ENCODE data around the gene UBE2D3.
A peak's percentile ranks its signal among the peaks of the same experiment; 100 is the strongest.

UBE2D3 gene

DNA sequence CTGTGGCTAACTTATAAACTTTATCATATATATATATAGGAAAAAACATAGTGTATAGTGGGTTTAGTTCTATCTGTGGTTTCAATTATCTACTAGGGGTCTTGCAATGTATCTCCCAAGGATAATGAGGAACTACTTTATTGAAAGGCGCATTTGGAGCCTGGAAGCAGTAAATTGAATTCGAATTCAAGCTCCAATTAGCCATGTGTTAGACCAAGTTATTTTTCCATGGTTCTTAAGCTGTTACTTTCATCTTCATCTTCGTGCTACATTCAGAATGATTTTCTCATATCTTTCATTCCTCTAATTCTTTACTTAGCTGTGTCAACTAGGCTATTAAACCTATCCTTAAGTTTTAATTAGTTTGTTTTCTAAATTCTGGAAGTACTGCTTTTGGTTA, 39.4 kb downstream of the UBE2D3 start:
- DNase-seq, result no peak

DNA sequence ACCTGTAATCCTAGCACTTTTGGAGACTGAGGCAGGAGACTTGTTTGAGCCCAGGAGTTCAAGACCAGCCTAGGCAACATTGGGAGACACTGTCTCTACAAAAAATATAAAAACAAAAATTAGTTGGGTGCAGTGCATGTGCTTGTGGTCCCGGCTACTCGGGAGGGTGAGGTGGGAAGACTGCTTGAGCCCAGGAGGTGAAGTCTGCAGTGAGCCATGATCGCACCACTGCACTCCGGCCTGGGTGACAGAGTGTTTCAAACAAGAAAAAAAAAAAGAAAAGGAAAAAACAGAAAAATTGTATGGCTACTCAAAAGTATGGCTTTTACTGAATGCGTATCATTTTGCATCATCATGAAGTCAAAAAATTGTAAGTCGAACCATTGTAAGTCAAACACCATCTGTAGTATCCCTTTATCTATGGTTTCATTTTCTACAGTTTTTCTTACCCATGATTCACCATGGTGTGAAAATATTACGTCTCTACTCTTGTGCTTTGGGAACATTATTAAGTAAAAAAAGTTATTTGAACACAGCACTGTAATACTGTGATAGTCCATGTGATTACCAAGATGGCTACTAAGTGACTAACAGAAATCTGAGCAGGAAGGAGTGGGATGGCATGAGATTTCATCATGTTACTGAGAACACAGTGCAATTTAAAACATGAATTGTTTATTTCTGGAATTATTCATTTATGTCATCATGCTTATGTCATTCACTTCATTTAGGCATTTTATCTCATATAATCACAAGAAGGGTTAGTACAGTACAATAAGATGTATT, 40.1 kb downstream of the UBE2D3 start:
- DNase-seq, result peak; percentile 31

DNA sequence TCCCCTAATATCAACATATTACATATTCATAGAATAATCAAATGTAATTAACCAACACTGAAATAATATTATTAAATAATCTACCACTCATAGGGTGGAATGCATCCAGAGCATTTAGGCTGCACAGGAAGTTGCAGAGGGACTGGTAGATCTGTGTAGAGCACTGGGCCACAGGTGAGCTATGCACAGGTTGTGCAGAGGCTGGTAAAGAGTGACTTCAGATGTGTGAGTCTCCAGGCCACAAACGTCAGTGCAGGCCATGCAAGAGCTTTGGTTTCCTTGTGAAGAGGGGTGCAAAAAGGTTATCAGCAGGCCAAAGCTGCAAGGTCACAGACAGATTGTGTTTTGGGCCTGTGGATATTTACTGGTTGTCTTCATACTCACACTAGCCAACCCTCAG, 41.1 kb downstream of the UBE2D3 start:
- DNase-seq, result no peak

DNA sequence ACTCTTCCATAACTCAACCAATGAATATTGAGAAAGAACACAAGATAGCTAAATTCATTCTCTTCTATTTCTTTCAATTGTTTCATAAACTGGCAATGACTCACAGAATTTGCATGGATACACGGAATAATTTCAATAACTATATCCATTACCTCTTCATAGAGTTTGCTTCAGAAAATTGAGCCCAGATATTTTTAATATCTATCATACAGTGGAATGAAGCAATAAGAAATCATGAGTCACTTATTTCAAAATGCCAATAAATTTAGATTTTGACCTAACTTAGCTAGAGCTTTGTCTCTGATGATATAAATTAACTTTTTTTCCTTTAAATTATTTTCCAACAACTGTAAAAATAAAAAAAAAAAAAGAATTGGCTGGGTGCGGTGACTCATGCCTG, 44.3 kb downstream of the UBE2D3 start:
- no peak for DNase-seq

DNA sequence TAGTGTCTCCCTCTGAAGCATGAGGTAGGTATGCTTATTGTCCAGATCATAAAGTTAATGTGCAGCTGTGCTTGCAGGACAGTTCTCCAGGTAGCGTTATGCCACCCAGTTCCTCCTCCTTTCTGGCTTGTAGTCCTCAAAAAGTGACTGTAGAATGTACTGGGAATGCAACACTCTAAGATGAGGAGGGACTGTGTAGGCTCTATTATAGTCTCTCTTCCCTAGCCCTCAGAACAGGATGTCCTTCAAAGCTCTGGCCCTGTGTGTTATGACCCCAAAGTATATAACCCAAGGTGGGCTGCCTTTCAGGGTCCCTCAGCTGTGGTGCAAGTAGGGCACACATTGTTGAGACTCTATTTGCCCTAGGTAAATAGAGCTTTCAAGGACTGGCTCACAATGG, 45.8 kb downstream of the UBE2D3 start:
- no peak for DNase-seq

DNA sequence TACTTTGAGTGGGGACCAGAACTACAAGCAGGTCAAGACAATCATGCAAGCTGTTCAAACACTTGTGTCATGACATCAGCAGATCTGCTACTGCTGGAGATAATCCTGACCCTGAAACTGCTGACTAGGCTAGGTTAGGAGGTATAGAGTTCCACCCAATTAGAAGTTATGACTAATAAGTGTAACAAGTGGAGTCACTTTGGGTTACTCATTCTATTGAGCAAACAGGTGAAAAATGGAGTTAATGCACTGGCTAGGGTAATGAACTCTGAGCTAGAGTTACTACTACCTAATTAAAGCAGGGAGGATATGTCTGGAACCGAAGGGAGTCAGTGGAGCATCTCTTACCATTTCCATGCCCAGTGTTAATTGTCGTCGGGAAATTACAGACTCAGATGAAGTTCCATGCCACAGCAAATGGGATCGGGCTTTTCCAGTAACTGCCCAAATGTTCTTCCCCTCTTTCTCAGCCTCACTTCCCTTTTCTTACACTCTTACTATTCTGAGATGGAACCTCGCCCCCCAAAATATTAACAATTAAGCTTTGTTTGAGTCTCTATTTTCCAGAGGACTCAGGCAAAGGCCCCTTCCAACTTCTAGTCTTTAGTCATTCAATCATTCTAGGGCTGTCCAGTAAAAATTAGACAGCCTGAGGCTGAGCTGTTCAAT, 46.7 kb downstream of the UBE2D3 start:
- DNase-seq, result peak; percentile 50

DNA sequence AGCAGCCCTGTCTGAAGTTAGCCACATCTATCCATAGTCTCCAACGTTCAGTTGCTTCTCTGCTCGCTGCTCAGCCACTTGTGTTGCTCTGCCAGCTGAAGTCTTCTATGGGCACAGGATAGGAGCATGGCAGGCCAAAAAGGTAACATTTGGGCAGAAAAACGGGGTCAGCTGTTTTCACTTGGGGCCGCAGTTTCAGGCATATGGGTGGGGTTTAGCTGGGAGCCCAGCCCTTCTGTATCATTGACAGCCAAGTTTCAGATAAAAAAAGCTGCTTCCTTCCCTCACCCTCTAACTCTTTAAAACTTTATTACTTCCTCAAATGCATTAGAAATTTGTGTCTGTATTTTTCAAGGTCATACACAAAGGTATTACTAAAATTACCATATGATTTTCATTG, 48.1 kb downstream of the UBE2D3 start:
- no peak for DNase-seq

DNA sequence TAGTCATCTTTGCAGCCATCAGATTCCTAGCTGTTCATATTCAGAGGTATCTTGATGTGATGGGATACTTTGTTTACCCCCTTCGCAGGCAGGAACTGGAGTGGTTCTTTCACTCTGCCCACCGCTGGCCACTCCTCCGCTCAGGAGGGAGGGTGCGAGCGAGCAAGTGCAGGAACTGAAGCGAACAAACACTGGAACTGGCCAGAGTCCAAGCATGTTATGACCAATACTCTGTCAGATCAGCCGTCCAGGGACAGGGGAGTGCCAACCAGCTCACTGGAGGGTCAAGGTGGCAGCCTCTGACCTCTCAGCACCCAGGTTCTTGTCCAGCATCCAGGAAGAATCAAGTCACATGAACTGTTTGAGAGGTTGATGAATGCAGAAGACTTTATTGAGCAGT, 48.6 kb downstream of the UBE2D3 start:
- no peak for DNase-seq

DNA sequence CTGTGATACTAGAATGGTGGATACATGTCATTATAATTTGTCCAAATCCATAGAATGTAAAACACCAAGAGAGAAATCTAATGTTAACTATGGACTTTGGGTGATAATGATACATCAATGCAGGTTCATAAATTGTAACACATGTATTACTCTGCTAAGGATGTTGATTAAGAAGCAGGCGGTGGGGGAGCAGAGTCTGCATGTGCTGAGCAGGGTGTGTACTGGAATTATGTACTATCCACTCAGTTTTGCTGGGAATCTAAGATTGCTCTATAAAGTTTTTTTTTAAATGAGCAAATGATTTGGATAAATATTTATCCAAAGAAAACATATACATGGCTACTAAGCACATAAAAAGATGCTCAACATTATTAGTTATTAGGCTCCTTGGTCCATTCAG, 51.5 kb downstream of the UBE2D3 start:
- DNase-seq, result no peak

DNA sequence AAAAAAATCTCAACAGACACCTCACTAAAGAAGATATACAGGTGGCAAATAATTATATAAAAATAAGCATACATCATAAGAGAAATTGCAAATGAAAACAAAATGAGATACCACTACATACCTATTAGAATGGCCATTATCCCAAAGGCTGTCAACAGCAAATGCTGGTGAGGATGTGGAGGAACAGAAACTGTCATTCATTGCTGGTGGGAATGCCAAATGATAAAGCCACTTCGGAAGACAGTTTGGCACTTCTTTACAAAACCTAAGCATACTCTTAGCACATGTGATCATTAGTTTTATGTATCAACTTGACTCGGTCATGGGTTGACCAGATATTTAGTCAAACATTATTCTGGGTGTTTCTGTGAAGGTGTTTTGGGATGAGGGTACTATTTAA, 53.1 kb downstream of the UBE2D3 start:
- no peak for DNase-seq

DNA sequence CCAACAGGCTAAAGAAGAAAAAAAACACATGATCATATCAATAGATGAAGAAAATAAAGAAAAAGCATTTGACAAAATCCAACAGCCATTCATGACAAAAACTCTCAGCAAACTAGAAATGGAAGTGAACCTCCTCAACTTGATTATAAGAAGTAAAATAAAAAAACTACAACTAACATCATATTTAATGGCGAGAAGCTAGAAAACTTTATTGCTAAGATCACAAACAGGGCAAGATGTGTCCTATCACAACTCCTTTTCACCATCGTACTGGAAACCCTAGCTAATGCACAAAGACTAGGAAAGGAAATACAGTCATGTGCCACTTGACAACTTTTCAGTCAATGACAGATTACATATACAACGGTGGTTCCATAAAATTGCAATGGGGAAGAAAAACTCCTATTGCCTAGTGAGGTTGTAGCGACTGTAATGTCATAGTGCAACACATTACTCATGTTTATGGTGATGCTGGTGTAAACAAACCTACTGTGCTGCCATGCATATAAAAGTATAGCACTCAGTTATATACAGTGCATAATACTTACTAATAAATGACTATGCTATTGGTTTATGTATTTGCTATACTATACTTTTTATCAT, 54.5 kb downstream of the UBE2D3 start:
- DNase-seq, result no peak

DNA sequence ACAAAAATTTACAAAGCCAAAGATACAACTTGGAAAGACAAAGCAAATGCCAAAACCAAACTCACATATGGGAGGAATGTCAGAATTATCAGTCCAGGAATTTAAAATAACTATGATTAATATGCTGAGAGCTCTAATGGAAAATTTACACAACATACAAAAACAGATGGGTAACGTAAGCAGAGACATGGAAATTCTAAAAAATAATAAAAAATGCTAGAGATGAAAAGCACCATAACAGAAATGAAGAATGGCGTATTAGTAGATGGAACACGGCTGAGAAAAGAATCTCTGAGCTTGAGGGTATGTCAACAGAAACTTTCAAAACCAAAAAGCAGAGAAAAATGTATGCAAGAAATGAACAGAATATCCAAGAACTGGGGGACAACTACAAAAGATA, 62.5 kb downstream of the UBE2D3 start:
- DNase-seq, result no peak

DNA sequence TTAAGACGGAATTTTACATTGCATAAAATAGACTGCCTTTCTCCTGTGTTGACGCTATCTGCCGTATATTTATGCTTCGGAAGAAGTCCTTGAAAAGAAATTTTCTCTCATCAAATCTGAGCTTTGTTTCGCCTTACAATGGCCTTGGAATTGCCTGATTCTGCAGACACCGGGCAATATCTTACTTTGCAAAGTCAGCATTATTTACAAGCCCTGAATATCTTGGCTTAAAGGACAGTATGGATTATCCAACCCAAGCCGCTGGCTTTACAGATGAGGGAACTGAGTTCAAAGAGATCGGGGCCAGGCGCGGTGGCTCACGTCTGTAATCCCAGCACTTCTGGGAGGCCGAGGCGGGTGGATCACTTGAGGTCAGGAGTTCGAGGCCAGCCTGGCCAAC, 65.4 kb downstream of the UBE2D3 start:
- no peak for DNase-seq

DNA sequence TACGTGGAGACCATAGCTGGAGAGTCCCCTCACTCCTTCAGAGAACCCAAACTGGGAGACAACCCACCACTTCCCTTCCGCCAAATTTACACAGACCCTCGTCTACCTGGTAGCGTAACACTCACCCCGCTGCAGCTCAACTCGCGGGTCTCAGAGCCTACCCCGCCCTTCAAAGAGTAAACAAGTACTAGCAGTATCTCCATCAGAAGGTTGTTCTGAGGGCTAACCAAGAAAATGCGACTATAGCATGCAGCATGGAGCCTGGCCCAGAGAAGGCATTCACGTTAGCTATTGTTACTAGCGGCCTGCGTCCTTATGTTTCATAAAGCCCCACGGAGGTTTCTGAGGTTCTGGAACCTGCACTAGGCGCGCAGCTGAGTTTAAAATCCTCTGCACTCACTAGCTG, 66.1 kb downstream of the UBE2D3 start:
- no peak for DNase-seq

DNA sequence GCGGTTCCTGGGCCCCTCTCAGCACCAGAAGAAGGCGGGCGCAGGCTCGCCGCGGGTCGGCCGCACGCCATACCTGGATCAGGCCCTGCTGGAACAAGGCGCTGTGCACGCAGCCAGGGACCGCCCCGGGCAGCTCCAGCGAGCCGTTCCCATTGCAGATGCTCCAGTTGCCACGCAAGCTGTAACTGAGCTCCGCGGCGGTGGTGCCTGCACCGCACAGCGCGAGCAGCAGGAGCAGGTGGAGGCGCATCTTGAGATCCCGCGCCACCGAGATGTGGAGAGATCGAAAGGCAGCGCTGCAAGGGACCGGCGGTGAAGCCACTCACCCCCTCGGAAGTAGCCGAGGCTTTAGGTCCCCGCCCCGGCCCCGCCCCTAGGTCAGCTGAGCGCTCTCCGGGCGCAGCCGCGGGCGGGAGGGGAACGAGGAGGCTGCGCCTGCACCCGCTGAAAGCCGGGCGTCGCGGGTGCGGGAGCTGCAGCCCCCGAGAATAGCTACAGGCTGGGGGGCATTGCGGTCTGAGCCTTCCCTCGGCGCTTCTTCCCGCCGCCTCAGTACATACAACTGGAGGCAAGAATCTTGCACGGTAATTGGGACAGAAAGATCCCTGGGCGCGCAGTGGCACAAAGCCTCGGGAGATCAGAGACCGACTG, 66.6 kb downstream of the UBE2D3 start, which contains the start of gene MANBA:
MANBA (minus strand) TSS at position 324 of the 651 bp plus-strand sequence; CDS start at position 250, 74 bp downstream.
- DNase-seq, result peak; percentile 70

DNA sequence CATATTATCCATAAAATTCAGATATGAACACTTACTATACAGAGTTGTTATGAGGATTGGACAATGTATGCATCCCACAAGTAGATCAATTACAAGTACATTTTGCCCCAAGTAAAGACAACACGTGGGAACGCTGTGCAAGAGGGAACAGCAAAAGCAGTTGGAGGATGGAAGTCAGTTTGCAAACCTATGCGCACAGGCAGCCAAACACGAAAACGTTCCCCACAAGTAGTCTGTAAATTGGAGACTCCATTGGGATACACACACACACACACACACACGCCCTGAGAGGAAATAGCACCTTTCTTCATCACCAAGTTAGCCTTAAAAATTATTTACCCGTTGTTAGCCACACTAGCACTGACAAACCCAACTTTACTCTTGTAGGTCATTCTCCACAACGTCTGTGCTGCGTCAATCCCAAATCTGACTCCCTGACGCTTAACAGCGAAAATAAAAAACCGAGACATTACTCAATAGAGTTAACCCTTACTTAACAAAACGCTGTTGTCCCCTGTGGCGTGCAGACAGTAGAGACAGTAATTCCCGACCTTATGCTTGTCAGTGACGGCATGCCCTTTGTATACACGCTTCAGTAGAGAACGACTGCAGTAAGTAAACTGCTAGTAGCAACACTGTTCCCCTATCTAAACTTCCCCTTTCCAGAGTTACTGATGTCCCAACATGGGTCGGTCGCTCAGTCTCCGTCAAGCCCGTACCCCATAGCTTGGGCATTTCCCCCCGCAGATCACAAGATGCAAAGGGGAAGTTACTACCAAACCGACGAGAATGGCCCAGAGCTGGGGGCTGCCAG, 67.3 kb downstream of the UBE2D3 start:
- no peak for DNase-seq

DNA sequence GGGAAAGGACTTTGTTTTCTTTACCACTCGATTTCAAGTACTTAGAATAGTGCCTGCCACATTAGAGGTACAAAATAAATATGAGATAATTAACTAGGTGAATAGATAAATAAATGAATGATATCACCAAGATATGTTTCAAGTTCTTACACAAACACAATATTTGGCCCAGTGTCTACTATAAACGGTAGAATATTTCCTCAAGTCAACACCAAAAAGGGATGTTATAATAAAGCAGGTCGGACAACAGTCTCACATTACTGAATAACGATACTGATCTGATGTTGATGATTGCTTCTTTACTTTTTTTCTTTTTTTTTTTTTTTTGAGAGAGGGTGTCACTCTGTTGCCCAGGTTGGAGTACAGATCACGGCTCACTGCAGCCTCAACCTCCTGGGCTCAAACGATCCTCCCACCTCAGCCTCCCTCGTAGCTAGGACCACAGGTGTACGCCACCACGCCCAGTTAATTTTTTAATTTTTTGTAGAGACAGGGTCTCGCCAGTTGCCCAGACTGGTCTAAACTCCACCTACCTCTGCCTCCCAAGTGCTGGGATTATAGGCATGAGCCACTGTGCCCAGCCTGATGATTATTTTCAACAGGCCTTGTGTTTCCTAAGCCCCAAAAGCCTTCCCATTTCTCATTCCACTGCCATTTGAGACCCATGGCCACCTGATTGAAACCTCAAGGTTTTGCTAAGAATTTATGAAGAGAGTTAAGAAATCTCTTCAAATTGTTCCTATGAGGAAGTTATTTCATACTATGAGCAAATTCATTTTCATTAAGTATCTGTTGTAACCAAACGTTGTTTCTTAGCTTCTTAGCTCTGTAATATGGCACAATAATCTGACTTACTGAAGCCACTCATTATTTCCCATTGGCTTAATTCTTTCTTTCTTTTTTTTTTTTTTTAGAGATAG, 68.8 kb downstream of the UBE2D3 start:
- DNase-seq, result no peak

DNA sequence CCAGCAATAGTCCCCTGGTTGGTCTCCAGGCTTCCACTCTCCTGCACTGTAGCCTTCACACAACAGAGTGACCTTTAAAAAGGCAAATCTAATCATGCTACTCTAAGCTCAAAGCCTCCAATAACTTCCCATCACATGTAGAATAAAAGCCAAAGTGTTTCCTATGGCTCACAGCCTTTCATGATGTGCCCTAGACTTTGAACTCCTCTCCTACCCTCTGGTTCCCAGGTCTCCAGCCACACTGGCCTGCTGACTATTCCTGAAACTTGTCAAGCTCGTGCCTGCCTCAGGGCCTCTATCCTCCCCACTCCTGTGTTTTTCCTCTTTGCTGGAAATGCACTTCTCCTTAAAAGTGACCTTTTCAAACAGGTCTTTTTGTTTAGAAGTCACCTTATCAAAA, 69.7 kb downstream of the UBE2D3 start:
- DNase-seq, result no peak

DNA sequence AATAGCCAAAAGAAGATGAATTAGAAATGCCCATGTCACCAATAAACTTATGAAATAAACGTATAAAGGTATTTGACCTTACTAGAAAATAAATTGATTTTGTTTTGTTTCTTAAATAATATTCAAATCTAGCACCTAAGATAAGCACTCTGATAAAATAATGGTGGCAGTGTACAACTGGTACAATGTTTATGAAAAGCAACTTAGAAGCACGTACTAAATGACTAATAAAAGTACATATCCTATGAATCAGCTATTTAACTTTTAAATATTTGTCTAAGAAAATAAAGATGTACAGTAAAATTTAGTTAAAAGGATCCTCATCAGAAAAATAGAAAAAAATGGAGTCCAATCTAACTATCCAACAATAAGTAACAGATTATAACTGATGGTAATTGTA, 73.3 kb downstream of the UBE2D3 start:
- DNase-seq, result no peak

DNA sequence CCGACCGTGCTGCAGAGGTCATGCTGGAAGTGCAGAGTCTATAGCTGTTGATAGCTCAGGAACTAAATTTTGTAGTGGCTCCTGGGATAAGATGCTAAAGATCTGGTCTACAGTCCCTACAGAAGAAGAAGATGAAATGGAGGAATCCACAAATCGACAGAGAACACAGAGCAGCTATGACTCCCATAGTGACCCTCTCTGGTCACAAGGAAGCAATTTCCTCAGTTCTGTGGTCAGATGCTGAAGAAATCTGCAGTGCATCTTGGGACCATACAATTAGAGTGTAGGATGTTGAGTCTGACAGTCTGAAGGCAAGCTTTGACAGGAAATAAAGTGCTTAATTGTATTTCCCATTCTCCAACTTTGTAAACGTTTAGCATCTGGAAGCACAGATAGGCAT, 75.4 kb downstream of the UBE2D3 start:
- no peak for DNase-seq

Measured in NCI-H226 (cell line).